H7 (cell line): ENCODE results near the gene BFSP2. TPM values are rescaled to one million over a fixed set of nuclear protein-coding genes. Genes with fewer than 3 reads are reported as not detected.

Source experiments
- DNase-seq: peaks from one replicate; pipeline ENCODE4 v3.0.0; 2012
- H3K27me3 ChIP-seq: 2 replicates; pipeline ENCODE4 v1.6.0; 2011; ENCODE audit warnings: mild to moderate bottlenecking, low read length; ENCODE audit not compliant: control insufficient read depth, insufficient read depth
- H3K36me3 ChIP-seq: replicated peaks from 2 replicates; pipeline ENCODE4 v1.5.1; 2011; ENCODE audit warnings: low read length; ENCODE audit not compliant: control insufficient read depth, insufficient read depth
- H3K4me3 ChIP-seq: 2 replicates; pipeline ENCODE4 v1.5.1; 2011; ENCODE audit warnings: low read depth, mild to moderate bottlenecking, control low read depth, low read length, moderate library complexity; ENCODE audit not compliant: insufficient read depth
- total RNA-seq: library from RNA; depleted of rRNA; stranded (reverse); fragments of >200 nt; shearing (Covaris generic); gene quantifications from 2 replicates; pipeline ENCODE4 v1.2.3, GENCODE V29; 2014; rRNA removed

Gene BFSP2
- not detected in 2 replicates for total RNA-seq

- Histone ChIP-seq H3K4me3 (no peak within 1 kb of the TSS), H3K36me3 (no peaks in the 10 kb centered on the region; the same call in 1 of the 2 replicates), H3K27me3 (no peaks in the 10 kb centered on the region)
- no peak for DNase-seq
Measured at GRCh38 chr3:133400006-133400515, at the start of gene BFSP2. TSS of gene BFSP2 (plus strand) at chr3:133400056. CDS start at chr3:133400084, 28 bp downstream.

- Histone ChIP-seq H3K27me3 (no peaks in the 10 kb centered on the region), H3K4me3 (no peak overlapping the region), H3K36me3 (no peaks in the 10 kb centered on the region)
- DNase-seq, result no peak
Measured at GRCh38 chr3:133354721-133355120, 45.1 kb upstream of the BFSP2 start.

- H3K36me3 ChIP-seq, result no peaks in the 10 kb centered on the region
- no peak for DNase-seq
- H3K4me3 ChIP-seq, result no peak overlapping the region
- no peaks in the 10 kb centered on the region for H3K27me3 ChIP-seq
Measured at GRCh38 chr3:133360476-133360875, 39.4 kb upstream of the BFSP2 start.

GRCh38 chr3:133361011-133361410, 38.8 kb upstream of the BFSP2 start:
- H3K36me3 ChIP-seq, result no peaks in the 10 kb centered on the region

GRCh38 chr3:133361435-133361834, 38.4 kb upstream of the BFSP2 start:
- no peaks in the 10 kb centered on the region for H3K36me3 ChIP-seq
- no peaks in the 10 kb centered on the region for H3K27me3 ChIP-seq
- no peak overlapping the region for H3K4me3 ChIP-seq
- no peak for DNase-seq

More at GRCh38 chr3:133361011-133361410, 38.8 kb upstream of the BFSP2 start:
- Histone ChIP-seq H3K27me3 (no peaks in the 10 kb centered on the region), H3K4me3 (no peak overlapping the region)
- DNase-seq, result no peak

GRCh38 chr3:133362539-133362938, 37.3 kb upstream of the BFSP2 start:
- H3K4me3 ChIP-seq, result no peak overlapping the region
- no peaks in the 10 kb centered on the region for H3K27me3 ChIP-seq
- no peaks in the 10 kb centered on the region for H3K36me3 ChIP-seq
- DNase-seq, result no peak

- Histone ChIP-seq H3K4me3 (no peak overlapping the region), H3K36me3 (no peaks in the 10 kb centered on the region), H3K27me3 (no peaks in the 10 kb centered on the region)
- no peak for DNase-seq
Measured at GRCh38 chr3:133364704-133365103, 35.2 kb upstream of the BFSP2 start.

GRCh38 chr3:133366921-133367320, 32.9 kb upstream of the BFSP2 start:
- H3K4me3 ChIP-seq, result no peak overlapping the region
- no peak for DNase-seq
- no peaks in the 10 kb centered on the region for H3K27me3 ChIP-seq
- no peaks in the 10 kb centered on the region for H3K36me3 ChIP-seq

- H3K27me3 ChIP-seq, result no peaks in the 10 kb centered on the region
- no peak for DNase-seq
- no peak overlapping the region for H3K4me3 ChIP-seq
- no peaks in the 10 kb centered on the region for H3K36me3 ChIP-seq
Measured at GRCh38 chr3:133367403-133367802, 32.5 kb upstream of the BFSP2 start.

GRCh38 chr3:133367956-133368355, 31.9 kb upstream of the BFSP2 start:
- Histone ChIP-seq H3K4me3 (no peak overlapping the region), H3K27me3 (no peaks in the 10 kb centered on the region), H3K36me3 (no peaks in the 10 kb centered on the region)
- no peak for DNase-seq

- Histone ChIP-seq H3K36me3 (no peaks in the 10 kb centered on the region), H3K27me3 (no peaks in the 10 kb centered on the region), H3K4me3 (no peak overlapping the region)
- no peak for DNase-seq
Measured at GRCh38 chr3:133368371-133369067, 31.3 kb upstream of the BFSP2 start.

GRCh38 chr3:133369068-133369440, 30.8 kb upstream of the BFSP2 start:
- H3K27me3 ChIP-seq, result no peaks in the 10 kb centered on the region
- no peak for DNase-seq
- no peak overlapping the region for H3K4me3 ChIP-seq
- H3K36me3 ChIP-seq, result no peaks in the 10 kb centered on the region

GRCh38 chr3:133371181-133371580, 28.7 kb upstream of the BFSP2 start:
- Histone ChIP-seq H3K27me3 (no peaks in the 10 kb centered on the region), H3K36me3 (no peaks in the 10 kb centered on the region), H3K4me3 (no peak overlapping the region)
- DNase-seq, result no peak

GRCh38 chr3:133371676-133372075, 28.2 kb upstream of the BFSP2 start:
- no peak overlapping the region for H3K4me3 ChIP-seq
- H3K27me3 ChIP-seq, result no peaks in the 10 kb centered on the region
- no peak for DNase-seq
- H3K36me3 ChIP-seq, result no peaks in the 10 kb centered on the region

- DNase-seq, result no peak
Measured at GRCh38 chr3:133374708-133375402, 25.0 kb upstream of the BFSP2 start.

More at GRCh38 chr3:133374708-133375402, 25.0 kb upstream of the BFSP2 start:
- Histone ChIP-seq H3K4me3 (no peak overlapping the region), H3K36me3 (no peaks in the 10 kb centered on the region; the same call in 1 of the 2 replicates), H3K27me3 (no peaks in the 10 kb centered on the region)
